Activated B cell treated with CpG ODN at 0.5 μM for 24 hours (primary cell): ENCODE measurements around the gene SMARCB1. TPM values are rescaled to one million over a fixed set of nuclear protein-coding genes. Genes with fewer than 3 reads are reported as not detected.
A peak's percentile ranks its signal among the peaks of the same experiment; 100 is the strongest.

ENCODE experiments used
- ATAC-seq: fragments of 200-7000 bp; cut with Tn5 transposase; one replicate; pipeline ENCODE4 v1.10.0; 2021; ENCODE audit warnings: low read depth, mild to moderate bottlenecking, moderate library complexity
- CTCF ChIA-PET: fragments of 350-600 bp; sonication (Branson Sonifier 250); formaldehyde crosslinking; loops from one replicate; lab custom pipeline; 2021; ENCODE audit warnings: antibody characterized with exemption; lab: Charles Lee
- POLR2A ChIA-PET: fragments of 350-600 bp; sonication (Branson Sonifier 250); formaldehyde crosslinking; loops from one replicate; lab custom pipeline; 2021; ENCODE audit warnings: antibody characterized with exemption; lab: Charles Lee
- DNase-seq: peaks from one replicate; pipeline ENCODE4 v3.0.0; 2022
- H3K27ac Mint-ChIP-seq: one replicate; pipeline ENCODE4 v1.8.0; 2020; ENCODE audit warnings: mixed read lengths
- H3K27me3 Mint-ChIP-seq: one replicate; pipeline ENCODE4 v1.8.0; 2021; ENCODE audit warnings: mixed read lengths
- H3K36me3 Mint-ChIP-seq: one replicate; pipeline ENCODE4 v1.8.0; 2021; ENCODE audit warnings: low read depth, mixed read lengths
- H3K4me1 Mint-ChIP-seq: one replicate; pipeline ENCODE4 v1.8.0; 2021; ENCODE audit warnings: mixed read lengths
- H3K4me3 Mint-ChIP-seq: one replicate; pipeline ENCODE4 v1.8.0; 2020; ENCODE audit warnings: mild to moderate bottlenecking, mixed read lengths
- H3K9me3 Mint-ChIP-seq: one replicate; pipeline ENCODE4 v1.8.0; 2020; ENCODE audit warnings: mixed read lengths
- intact Hi-C: fragments of 100-400 bp; cut with micrococcal nuclease; formaldehyde crosslinking; loops from one replicate; pipeline ENCODE4 v1.15.1; 2024
- total RNA-seq: library from RNA; stranded (reverse); gene quantifications from 2 replicates; pipeline ENCODE4 v1.2.3, GENCODE V29; 2022
- TF ChIP-seq, protein P1 (sequence below): fragments of 200-600 bp; IDR thresholded peaks from one replicate; pipeline ENCODE4 v1.8.0; 2022; ENCODE audit warnings: antibody characterized with exemption, mild to moderate bottlenecking

SMARCB1 gene
- total RNA-seq, 1 donor from 2014 or later: 161 TPM

DNA sequence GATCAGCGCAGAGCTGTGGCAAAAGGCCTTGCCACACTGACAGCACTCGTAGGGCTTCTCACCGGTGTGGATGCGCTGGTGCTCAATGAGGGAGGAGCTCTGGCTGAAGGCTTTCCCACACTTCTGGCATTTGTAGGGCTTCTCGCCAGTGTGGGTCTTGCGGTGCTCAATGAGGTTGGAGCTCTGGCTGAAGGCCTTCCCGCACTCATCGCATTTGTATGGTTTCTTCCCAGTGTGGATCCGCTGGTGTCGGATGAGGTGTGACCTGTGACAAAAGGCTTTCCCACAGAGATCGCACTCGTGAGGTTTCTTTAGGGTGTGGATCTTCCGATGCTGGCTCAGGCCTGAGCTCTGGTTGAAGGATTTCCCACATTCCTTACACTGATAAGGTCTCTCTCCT is 42.8 kb upstream of the SMARCB1 start:
- Mint-ChIP-seq H3K27ac (no peak overlapping the region), H3K4me3 (no peak overlapping the region), H3K27me3 (no peaks in the 10 kb centered on the region), H3K9me3 (peaks cover 4% of the 10 kb centered on the region), H3K4me1 (peaks cover 7% of the 10 kb centered on the region), H3K36me3 (peaks cover 22% of the 10 kb centered on the region)
- TF ChIP-seq, protein P1, sequence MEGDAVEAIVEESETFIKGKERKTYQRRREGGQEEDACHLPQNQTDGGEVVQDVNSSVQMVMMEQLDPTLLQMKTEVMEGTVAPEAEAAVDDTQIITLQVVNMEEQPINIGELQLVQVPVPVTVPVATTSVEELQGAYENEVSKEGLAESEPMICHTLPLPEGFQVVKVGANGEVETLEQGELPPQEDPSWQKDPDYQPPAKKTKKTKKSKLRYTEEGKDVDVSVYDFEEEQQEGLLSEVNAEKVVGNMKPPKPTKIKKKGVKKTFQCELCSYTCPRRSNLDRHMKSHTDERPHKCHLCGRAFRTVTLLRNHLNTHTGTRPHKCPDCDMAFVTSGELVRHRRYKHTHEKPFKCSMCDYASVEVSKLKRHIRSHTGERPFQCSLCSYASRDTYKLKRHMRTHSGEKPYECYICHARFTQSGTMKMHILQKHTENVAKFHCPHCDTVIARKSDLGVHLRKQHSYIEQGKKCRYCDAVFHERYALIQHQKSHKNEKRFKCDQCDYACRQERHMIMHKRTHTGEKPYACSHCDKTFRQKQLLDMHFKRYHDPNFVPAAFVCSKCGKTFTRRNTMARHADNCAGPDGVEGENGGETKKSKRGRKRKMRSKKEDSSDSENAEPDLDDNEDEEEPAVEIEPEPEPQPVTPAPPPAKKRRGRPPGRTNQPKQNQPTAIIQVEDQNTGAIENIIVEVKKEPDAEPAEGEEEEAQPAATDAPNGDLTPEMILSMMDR: no peak
- DNase-seq (no peak), ATAC-seq (no peak)
- POLR2A ChIA-PET: interaction anchor here (0.5 kb wide), 1 partner anchor 55 kb away, joined by 4 read pairs; no protein-coding TSS in a partner anchor
- intact Hi-C loops: no loop called here
- CTCF ChIA-PET: no interaction called here

DNA sequence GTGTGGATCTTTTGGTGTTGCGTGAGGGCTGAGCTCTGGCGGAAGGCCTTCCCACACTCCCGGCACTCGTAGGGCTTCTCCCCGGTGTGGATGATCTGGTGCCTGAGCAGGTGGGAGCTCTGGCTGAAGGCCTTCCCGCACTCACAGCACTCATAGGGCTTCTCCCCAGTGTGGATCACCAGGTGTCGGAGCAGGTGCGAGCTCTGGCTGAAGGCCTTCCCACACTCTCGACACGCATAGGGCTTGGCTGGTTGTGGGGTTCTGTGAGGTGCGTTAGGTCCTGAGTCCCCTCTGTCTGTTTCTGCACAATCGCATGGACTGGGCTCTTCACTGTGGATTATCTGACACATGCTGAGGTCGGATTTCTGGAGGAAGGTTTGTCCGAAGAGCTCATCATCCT is 42.3 kb upstream of the SMARCB1 start:
- POLR2A ChIA-PET: interaction anchor here (0.5 to 0.6 kb wide), 2 partner anchors 13 to 54 kb away, joined by 4 to 7 read pairs; no protein-coding TSS in a partner anchor
- Mint-ChIP-seq H3K4me3 (no peak overlapping the region), H3K36me3 (peaks cover 22% of the 10 kb centered on the region), H3K4me1 (peaks cover 7% of the 10 kb centered on the region), H3K27me3 (no peaks in the 10 kb centered on the region), H3K27ac (no peak overlapping the region), H3K9me3 (peaks cover 4% of the 10 kb centered on the region)
- DNase-seq: no peak
- ATAC-seq: no peak
- CTCF ChIA-PET: no interaction called here
- intact Hi-C loops: no loop called here
- TF ChIP-seq, protein P1: no peak

DNA sequence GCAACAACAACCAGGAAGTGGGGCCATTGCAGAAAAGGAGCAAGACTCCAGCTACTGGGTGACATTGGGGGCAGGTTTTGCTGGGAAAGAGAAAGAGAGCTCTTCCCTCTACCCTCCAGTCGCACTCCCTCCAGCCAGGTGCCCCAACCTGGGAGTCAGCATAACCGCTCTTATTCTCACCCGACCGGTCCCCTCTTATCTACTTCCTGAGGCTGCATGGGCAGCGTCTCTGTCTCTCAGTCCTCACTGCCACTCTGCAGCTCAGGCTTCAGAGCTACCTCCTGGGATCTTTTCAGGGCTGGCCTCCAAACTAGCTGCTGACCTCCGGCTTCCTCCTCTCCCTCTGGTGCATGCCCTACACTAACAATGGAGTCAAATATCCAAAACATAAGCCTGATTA is 41.0 kb upstream of the SMARCB1 start:
- POLR2A ChIA-PET: no interaction called here

DNA sequence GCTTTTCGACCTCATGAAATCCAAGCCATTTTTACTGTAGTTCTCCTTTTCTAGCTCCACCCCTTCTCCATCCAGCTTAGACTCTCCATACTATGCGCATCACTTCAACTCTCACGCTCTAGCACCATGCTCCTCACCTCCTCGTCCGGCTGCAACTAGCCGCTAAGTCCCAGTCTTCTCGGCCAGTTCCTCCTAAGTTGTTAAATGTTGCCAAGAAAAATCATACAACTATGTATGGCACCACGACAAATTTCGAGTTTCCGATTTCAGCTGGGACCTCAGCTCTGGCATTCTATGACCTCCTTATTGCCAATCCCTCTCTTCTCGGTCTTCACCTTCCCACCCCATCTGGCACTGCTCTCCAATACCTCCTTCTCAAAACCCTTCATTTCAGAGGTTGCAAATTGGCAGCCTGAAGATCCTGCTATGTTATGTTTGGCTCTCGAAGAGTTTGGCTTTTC is 36.9 kb upstream of the SMARCB1 start:
- DNase-seq (no peak), ATAC-seq (no peak)
- intact Hi-C loops: loop anchor here (10.0 kb wide), 1 partner anchor 685 kb away; no protein-coding TSS in a partner anchor
- POLR2A ChIA-PET: interaction anchor here (0.7 to 10.8 kb wide), 7 partner anchors 11 to 108 kb away, joined by 3 to 229 read pairs (median 6); partner anchors contain the start of genes C22orf15, CHCHD10, MMP11 and SLC2A11
- H3K27me3 Mint-ChIP-seq: no peaks in the 10 kb centered on the region
- peaks cover 3% of the 10 kb centered on the region for H3K36me3 Mint-ChIP-seq
- H3K9me3 Mint-ChIP-seq: no peaks in the 10 kb centered on the region
- H3K4me3 Mint-ChIP-seq: peak overlapping the region; percentile 79
- H3K27ac Mint-ChIP-seq: peak overlapping the region; percentile 83
- CTCF ChIA-PET: no interaction called here
- H3K4me1 Mint-ChIP-seq: peaks cover 56% of the 10 kb centered on the region
- TF ChIP-seq, protein P1: no peak

More for the DNA sequence above, 41.0 kb upstream of the SMARCB1 start:
- Mint-ChIP-seq H3K9me3 (peaks cover 4% of the 10 kb centered on the region), H3K36me3 (peaks cover 22% of the 10 kb centered on the region), H3K4me1 (peaks cover 19% of the 10 kb centered on the region), H3K4me3 (no peak overlapping the region), H3K27ac (no peak overlapping the region), H3K27me3 (no peaks in the 10 kb centered on the region)
- ATAC-seq (no peak), DNase-seq (no peak)
- TF ChIP-seq, protein P1: no peak
- intact Hi-C loops: no loop called here
- CTCF ChIA-PET: no interaction called here

GRCh38 chr22:23750367-23750713 is 36.4 kb upstream of the SMARCB1 start:
- POLR2A ChIA-PET: interaction anchor here (0.6 to 10.8 kb wide), 14 partner anchors 11 to 144 kb away, joined by 3 to 229 read pairs (median 8); partner anchors contain the start of genes C22orf15, CHCHD10, MIF and MMP11
- H3K27ac Mint-ChIP-seq: peak overlapping the region; percentile 83
- intact Hi-C loops: loop anchor here (10.0 kb wide), 1 partner anchor 684 kb away; no protein-coding TSS in a partner anchor
- DNase-seq (no peak), ATAC-seq (no peak)
- CTCF ChIA-PET: interaction anchor here (0.9 kb wide), 2 partner anchors 16 to 55 kb away, joined by 3 read pairs; no protein-coding TSS in a partner anchor
- no peaks in the 10 kb centered on the region for H3K9me3 Mint-ChIP-seq
- H3K27me3 Mint-ChIP-seq: no peaks in the 10 kb centered on the region
- no peaks in the 10 kb centered on the region for H3K36me3 Mint-ChIP-seq
- peaks cover 59% of the 10 kb centered on the region for H3K4me1 Mint-ChIP-seq
- TF ChIP-seq, protein P1: no peak
- H3K4me3 Mint-ChIP-seq: peak overlapping the region; percentile 79
